ENCODE results near the gene AQP12A.
"Not testable (repeated sequence)": the region's sequence is repeated elsewhere in the genome, so short reads cannot be mapped to it uniquely, and the experiment has no call there.

DNA sequence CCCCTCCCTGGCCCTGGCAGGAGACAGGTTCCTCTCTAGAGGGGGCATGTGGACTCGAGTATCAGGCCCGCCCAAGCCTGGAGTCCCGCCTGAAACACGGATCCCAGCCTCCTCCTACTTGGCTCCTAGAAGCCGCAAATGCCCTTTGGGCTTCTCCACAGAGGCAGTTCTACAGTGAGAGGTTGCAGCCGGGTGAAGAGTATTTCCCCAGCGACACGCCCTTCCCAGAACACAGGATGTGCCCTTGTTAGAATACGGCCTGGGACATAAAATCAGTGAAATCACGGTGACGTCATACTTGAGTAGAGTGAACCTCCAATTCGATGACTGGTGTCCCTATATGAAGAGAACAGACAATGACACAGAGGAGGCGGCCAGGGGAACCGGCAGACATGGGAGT lies 13.6 kb upstream of the AQP12A start:
- TF ChIP-seq, protein P1, sequence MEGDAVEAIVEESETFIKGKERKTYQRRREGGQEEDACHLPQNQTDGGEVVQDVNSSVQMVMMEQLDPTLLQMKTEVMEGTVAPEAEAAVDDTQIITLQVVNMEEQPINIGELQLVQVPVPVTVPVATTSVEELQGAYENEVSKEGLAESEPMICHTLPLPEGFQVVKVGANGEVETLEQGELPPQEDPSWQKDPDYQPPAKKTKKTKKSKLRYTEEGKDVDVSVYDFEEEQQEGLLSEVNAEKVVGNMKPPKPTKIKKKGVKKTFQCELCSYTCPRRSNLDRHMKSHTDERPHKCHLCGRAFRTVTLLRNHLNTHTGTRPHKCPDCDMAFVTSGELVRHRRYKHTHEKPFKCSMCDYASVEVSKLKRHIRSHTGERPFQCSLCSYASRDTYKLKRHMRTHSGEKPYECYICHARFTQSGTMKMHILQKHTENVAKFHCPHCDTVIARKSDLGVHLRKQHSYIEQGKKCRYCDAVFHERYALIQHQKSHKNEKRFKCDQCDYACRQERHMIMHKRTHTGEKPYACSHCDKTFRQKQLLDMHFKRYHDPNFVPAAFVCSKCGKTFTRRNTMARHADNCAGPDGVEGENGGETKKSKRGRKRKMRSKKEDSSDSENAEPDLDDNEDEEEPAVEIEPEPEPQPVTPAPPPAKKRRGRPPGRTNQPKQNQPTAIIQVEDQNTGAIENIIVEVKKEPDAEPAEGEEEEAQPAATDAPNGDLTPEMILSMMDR (IDR thresholded peaks at IDR 0.05) = not testable (repeated sequence)
- not testable (repeated sequence) for TF ChIP-seq POLR2A (IDR thresholded peaks at IDR 0.05)

Measured in heart left ventricle (tissue), 13 donors.